GM21526 (cell line): Measurements from ENCODE around the gene RLN3.

Source experiments
- ATAC-seq: cut with Tn5 transposase; IDR thresholded peaks from one replicate; pipeline ENCODE4 v1.9.1; 2021; ENCODE audit warnings: moderate library complexity; ENCODE audit not compliant: unreplicated experiment, low FRiP score

Gene RLN3

DNA sequence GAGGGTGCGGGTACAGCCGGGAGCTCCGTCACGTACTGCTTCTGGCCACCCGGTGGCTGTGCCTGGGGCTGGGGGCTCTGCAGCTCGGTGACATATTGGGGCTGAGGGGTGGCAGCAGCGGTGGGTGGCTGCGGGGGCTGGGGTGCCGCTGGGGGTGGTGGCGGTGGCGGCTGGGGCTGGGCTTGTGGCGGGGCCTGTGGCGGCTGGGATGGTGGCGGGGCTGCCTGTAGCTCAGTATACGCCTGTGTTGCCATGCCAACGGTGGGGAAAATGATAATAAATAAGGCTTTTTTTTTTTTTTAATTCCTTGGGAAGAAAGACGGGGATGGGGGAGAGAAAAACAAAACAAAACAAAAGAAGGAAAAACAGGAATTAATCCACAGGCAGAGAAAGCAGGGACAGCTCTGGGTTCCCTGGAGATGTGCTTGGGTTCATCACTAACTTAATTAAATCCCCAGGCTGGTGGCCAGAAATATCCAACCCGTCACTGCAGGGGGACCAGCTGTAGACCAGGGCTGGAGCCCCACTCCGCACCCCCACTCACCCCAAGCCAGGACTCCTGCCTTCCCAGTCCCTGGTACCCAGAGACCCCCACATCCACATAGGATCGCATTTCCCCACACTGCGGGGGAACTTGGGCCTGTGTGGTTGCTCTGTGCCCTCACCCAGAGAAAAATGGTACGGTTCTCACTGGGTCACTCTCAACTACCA lies 34.2 kb upstream of the RLN3 start:
- no peak for ATAC-seq

DNA sequence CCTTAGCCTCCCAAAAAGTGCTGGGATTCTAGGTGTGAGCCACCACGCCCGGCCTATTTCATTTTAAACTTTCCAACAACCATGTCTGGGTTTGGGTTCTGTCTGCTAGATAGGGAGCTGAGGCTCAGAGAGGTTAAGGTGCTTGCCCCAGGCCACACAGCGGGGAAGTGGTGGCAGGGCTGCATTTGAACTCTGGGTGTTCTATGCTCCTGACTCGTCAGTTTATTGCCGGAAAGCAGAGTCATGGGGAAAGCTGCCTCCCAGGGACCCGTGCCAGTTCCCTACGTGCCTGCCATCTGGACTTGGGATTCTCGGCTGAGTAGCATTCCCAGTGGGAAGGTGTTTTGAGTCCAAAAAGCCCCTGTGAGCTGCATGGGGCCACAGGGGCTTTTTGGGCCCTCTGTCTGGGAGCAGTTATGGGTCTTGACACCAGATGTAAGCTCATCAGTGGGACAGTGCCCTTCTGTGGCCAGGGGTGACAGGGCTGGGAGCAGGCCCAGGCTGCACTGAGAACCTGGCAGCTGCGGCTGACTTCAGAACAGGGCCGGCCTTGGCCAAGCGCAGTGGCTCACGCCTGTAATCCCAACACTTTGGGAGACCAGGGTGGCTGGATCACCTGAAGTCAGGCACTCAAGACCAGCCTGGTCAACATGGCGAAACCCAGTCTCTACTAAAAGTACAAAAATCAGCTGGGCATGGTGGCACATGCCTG lies 32.8 kb upstream of the RLN3 start:
- ATAC-seq: no peak

DNA sequence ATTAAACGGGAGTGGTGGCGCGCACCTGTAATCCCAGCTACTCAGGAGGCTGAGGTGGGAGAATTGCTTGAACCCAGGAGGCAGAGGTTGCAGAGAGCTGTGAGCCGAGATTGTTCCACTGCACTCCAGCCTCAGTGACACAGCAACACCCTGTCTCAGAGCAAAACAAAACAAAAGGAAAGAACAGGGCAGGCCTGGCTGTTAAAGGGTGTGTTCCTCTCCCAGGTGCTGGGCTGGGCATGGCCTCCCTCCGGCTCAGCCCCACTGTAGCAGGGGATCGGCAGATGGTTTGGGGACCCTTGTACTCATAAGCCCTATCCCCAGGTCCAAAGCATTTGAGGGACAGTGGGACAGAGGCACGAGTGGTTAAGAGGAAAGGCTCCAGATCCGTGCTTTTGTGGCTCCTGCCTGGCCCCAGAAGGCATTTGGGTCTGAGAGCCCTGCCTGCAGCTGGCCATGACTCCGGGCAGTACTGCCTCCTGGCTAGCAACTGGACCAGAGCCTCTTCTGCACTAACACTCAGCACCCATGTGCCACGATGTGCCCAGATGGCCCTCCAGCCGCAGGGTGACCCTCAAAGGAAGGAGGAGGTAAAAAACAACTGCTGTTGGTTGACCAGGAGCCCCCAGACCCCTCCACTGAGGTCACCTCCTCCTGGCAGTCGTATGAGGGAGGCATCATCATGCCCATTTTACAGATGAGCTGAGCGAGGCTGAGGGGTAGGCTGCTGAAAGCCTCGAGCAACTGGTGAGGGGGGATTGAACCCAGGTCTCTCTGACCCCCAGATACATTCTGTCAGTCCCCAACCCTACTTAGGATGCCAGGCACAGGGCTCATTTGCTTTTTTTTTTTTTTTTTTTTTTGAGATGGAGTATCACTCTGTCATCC lies 31.8 kb upstream of the RLN3 start:
- no peak for ATAC-seq

DNA sequence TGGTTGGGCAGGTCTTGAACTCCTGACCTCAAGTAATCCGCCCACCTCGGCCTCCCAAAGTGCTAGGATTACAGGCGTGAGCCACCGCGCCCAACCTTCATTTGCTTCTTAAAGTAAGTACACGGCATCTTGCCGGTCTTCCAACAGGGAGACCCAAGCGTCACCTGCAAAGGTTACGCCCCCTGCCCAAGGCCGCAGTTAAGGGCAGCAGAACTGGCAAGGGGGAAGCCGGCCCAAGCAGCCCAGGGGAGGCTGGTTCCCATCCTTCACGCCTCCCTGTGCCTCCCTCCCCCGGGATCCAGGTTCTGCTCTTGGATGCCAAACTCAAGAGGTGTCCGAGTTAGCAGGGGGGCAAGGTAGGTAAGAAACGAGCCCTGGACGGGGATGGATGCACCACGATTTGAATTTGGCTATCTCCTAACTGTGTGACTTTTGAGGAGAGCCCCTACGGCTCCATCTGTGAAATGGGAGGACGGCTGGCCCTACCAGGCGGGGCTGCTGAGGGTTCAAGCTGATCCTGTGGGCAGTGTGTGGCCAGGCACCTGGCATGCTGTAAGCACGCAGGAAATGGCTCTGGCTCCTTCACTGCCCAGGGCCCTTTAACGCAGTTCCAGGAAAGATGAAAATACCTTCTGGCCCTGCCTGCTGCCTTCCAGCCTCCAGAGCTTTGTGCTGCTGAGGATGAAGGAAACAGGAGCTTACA lies 30.9 kb upstream of the RLN3 start:
- ATAC-seq: no peak

DNA sequence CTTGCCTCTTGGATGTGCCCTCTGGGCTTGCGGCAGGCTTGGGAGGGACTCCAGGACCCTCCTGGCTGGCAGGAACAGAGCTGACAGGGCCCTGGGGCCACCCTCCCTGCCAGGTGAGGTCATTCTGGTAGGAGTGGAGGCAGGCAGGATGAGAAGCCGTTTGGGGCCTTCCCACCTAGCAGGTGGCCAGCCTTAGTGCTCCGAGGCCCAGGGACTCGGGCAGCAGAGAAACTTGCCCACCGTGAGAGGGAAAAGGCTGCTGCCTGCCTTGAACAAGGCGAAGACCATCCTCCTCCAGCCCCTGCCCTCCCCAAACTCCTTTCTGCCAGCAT lies 30.4 kb upstream of the RLN3 start:
- no peak for ATAC-seq

DNA sequence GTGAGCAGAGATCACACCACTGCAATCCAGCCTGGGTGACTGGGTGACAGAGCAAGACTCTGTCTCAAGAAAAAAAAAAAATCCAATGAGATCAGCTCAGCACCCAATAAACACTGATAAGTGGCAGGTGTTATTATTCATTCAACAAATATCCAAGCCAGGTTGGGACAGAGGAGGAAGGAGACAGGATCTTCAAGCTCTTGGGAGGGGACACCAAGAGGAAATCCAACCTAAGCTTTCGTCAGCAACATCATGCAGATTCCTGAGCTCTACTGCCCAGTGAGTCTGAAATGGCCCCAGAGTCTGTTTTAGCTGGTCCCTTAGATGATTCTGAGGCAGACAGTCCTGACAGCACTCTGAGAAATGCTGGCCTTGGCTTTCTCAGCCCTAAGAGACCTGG lies 29.5 kb upstream of the RLN3 start:
- ATAC-seq: no peak

DNA sequence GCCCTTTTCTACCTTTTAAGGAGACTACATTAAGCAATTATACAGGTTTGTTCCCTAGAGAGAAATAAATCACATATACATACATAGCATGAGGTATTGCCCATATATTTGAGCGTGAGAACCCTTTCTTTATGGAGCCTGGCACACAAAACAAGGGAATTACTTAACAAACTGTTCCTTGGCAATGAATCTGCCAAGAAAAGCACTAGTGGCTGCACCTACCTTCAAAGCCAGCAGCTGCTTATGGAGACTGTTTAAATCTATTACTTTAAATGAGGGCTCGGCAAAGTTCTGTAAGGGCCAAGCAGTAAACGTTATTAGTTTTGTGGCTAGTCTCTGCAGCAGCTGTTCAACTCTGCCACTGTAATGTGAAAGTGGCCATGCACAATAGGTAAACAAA lies 28.9 kb upstream of the RLN3 start:
- no peak for ATAC-seq

DNA sequence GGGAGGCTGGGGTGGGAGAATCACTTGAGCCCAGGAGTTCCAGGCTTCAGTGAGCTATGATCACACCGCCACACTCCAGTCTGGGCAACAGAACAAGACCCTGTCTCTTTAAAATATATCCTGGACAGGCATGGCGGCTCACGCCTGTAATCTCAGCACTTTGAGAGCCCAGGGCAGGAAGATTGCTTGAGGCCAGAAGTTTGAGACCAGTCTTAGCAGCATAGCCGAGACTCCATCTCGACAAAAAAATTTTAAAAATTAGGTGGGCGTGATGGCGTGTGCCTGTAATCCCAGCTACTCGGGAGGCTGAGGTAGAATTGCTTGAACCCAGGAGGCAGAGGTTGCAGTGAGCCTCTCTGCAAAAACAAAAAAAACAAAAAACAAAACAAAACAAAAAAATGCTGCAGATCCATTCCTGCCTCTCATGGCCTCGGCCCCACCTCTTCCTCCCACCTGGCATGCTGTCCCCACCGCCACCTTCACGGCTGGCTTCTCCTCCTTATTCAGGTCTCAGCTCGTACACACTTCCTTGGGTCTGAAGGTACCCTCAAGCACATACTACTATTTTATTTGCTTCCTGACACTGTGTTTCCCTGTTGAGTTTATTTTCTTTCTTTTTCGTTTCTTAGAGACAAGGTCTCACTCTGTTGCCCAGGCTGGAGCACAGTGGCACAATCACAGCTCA lies 27.1 kb upstream of the RLN3 start:
- ATAC-seq: no peak

DNA sequence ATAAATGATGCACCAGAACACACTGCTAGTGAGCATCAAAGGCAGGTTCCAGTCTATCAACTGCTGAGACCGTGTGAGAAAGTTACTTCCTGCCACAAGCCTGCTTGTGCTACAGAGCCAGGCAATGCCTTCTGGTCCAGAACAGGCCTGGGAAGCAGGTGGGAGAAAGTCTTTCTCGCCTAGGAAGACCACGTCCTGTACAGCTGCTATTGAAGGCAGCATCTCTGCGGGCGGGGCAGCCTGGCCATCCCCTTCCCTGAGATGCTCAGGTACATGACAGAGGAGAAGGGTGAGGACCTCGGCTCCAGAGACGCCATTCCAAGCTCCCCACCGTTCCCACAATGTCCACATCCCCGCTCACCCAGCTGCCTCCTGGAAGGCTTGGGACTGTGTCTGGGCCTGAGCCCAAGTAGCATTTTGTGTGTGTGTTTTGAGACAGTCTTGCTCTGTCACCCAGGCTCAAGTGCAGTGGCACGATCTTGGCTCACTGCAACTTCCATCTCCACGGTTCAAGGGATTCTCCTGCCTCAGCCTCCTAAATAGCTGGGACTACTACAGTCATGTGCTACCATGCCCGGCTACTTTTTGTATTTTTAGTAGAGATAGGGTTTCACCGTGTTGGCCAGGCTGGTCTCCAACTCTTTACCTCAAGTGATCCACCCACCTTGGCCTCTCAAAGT lies 25.2 kb upstream of the RLN3 start:
- ATAC-seq: no peak

DNA sequence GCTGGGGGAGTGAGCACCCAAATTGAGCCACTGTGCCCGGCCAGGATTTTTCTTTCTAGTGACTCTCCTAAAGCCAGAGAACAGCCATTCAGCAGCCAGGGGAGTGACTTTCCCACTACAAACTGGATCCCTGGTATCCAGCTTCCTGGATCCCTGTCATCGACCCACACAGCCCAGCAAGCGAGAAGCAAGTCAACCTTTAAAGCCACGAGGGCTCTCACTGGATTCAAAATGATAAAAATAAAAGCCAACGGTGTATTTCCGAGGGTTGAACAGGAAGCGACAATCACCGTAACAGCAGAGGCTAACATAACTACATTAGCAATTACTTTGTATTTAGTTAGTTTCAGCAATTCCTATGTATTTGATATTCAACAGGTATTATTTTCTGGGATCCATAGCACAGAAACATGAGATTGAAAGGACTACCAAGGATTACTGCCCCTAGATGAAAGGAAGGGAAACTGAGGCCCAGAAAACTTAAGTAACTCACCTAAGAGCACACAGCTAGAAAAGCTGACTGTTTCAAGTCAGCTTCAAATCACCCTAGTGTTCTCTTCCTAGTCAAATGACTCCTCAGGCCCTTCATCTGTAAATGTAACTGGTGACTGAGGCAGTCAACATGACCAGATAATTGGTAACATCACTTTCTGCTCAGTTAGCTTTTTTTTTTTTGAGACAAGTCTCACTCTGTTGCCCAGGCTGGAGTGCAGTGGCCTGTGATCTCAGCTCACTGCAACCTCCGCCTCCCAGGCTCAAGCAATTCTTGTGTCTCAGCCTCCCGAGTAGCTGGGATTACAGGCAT lies 24.5 kb upstream of the RLN3 start:
- no peak for ATAC-seq

DNA sequence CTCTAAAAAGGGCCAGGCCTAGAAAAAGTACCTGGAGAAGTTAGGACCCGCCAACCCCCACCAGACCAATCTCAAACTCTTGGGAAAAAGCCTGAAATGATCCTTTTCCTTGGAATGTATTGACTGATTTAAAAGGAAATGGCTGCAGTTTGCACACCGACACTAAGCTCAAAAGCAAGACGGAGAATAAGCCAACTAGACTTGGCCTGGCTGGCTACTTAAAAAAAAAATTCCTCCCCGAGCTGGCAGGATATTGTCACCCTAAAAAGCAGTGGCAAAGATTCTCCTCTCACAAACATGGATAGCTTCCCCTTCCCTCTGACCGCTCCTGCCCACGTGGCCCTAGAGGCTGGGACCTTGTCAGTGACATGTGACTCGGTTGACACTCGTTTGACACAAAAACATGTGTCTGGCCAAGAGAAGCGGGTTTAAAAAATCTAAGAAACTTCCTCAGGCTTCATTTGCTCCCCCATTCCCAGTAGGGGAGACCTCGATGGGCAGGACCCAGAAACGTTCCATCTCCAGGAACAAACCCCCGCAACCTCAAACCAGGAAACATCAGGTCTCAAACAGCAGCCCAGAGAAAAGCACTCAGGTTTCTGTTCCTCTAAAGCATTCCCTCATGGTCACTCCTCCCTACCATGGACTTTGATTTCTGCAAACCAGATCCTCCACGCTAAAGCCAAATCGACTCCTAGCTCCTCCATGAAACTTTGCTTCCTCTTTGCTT lies 23.2 kb upstream of the RLN3 start:
- no peak for ATAC-seq

DNA sequence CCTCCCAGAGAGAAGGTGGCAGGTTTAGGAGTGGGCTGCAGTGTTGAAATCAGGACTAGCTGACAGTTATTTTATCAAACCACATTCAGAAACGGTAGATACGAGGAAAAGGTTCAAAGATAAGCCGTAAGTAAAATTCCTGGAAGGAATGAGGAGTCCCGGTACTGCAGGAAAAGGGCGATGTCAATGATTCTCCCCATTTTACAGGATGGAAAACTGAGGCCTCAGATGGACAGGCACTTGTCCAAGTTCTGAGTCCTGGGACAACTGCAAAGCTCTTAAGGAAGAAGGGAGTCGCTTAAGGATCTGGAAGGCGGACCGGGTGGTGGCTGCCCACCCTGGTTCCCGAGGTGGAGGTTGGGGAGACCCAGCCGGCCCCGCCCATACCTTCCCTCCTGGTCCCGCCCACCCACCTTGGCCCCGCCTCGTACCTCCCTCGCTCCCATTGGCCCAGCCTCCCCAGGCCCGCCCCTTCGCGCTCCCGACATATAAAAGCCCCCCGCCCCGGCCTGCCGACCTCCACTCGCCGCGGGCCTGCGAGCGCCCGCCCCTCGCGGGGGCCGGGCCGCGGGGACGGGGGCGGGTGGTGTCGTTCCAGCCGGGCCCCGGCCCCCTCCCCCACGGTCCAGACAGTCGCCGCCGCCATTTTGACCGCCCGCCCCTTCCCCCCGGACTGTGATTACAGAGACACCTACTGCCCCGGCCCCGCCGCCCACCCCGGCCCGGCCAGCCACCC lies 22.4 kb upstream of the RLN3 start:
- peak; percentile 32 for ATAC-seq

DNA sequence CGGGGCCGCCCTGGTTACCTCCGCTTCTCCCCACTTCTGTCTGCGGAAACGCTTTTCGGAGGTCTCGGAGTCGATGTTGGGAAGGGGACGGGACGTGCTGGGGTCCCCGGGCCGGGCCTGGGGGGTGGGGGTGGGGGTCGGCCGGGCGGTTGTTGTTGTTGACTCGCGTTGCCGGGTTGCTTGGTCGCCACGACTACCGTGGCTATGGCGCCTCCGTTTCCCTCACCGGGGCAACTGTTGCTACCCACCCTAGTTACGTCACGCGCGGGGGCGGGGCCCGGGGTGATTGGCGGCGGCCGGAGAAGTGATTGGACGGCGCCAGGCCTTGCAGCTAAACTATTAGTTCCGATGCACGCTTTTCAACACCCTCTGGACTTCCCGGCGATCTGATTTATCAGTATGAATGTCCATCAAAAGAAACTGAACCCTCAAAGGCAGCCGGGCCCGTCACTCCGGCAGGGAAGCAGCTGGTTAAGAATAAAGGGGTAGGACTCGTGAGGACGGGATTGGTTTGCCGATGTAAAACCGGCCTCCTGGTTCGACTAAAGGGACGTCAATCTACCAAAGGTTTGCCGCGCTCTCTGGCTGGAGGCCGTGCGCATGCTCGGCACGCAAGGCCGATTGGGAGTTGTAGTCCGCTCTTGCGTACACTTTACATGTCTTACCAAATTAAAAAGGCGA lies 21.7 kb upstream of the RLN3 start, which contains the start of gene RFX1:
RFX1 (minus strand) TSS at position 236 of the 681 bp plus-strand sequence. CDS start 12,477 bp downstream, outside the sequence.
- peak; percentile 68 for ATAC-seq

DNA sequence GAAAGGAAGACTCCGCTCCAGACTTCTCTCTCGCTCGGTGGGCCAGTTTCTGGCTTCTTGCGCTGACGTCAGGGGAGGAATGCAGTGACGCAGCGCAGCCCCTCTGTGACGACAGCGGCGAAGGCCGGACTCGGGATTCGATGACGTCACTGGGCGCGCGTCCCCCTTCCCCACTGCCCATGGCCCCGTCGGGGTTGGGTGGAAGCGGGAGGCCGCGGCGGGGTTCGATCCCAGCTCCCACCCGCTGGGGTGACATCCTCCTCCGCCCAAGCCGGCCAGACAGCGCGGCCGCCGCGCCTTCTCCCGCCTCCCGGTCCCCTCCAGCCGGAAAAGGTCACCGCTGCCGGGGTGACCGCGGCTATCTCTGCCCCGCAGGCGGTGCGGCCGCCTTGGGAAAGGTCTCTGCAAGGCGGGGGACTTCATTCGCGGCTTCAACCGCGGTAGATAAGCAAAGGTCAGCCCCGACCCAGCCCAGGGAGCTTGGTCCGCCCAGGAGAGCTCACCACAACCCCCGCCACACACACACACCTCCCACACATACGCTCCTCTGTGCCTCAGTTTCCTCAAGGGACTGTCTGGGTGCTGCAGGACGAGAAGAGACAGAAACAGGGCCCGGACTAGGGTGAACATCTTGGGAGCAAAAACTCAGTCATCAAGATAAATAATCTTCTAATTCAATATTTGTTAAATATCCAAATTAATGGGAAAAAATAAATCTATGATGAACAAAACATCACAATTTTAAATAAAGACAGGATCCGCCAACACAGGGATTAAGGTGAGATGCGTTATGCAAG lies 21.0 kb upstream of the RLN3 start:
- peak; percentile 23 for ATAC-seq

DNA sequence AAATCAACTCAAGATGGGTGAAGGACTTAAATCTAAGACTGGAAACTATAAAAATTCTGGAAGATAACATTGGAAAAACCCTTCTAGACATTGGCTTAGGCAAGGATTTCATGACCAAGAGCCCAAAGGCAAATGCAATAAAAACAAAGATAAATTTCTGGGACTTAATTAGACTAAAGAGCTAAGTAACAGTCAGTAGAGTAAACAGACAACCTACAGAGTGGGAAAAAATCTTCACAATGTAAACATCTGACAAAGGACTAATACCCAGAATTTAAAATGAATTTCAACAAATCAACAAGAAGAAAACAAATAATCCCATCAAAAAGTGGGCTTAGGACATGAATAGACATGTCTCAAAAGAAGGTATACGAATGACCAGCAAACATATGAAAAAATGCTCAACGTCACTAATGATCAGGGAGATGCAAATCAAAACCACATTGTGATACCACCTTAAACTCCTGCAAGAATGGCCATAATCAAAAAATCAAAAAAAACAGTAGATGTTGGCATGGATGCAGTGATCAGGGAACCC lies 15.5 kb upstream of the RLN3 start:
- ATAC-seq: no peak

DNA sequence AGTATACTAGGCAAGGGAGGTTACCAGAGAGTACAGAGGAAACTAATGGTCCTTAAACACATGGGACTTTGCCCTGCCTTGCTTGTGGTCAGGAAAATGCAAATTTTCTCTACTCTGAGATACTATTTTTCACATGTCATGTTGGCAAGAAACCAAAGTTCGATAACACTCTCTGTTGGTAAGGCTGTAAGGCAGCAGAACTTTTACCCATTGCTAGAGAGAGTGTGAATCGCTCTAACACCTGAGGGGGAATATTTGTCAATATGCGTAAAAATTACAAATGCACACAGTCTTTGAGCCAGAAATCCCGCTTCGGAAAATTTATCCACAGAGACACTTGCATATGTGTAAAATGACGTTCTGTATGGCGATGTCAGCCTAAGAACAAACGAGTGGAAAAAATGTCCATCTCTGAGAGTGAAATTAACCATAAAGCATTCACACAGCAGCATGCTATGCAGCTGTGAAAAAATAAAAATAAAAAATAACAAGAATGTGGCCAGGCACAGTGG lies 12.4 kb upstream of the RLN3 start:
- peak; percentile 67 for ATAC-seq
